DMS53 treated with DMSO at 0.1 percent for 48 hours (cell line): ENCODE results near the gene GUCY1B1.

ENCODE experiments used
- DNase-seq: peaks from one replicate; lab custom pipeline; 2025; ENCODE audit not compliant: unreplicated experiment; lab: John Stamatoyannopoulos, UW

GUCY1B1 gene

DNA sequence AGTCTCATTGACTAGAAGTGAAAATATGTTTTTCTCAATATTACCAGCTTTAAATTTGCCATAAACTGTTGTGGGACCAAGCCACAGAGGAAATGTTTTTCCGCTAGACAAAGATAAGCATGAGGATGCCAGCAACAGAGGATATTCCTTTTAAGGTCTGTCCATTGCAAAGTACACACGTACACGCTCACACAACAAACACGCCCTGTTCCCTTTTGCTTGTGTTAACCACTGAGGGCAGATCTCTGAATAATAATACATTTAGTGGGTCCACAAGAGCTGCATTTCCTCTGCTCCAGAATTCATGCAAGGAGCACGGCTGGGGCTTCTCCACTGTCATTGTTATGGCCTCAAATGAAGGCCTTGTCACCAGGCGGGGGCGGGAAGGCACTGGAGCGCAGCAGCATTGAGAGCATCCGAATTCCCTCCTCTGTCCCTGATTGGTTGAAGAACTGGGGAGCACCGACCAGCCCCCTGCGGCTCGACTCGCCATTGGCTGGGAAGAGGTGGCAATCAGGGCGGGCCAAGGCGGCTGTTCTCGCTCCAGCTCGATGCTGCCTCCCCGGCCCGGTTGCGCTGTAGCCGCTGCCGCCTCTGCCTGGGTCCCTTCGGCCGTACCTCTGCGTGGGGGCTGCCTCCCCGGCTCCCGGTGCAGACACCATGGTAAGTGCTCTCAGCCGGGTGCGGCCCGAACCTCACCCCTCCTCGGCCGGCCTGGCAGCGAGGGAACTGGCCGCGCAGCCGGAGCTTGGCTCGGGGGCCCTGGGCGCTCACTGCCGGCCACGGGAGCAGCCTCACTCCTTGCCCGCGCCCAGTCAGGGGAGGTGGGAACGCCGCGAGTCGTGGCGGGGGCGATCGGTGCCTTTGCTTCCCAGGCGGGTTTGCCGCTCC is at the start of gene GUCY1B1:
TSS of gene GUCY1B1 (plus strand) at position 541 of the 891 bp plus-strand sequence. CDS start at position 661, 120 bp downstream.
- peak; percentile 67 for DNase-seq

DNA sequence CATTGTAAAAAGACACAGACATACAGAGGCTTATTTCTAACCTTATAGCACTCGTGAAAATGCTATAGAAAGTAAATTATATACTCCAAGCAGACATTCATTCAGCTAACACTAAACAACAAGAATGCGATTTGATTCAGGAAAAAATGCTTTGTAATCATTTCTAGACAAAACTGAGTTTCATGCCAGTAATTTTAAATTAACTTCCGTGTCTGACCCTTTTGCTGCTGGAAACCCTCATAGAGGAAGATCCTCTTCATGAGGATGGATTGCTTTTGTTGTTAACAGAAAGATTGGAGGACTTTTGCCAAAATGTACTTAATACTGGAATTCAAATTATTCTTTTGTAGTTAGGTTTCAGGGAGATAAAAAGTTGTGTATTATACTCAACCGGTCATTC is 48.9 kb upstream of the GUCY1B1 start:
- DNase-seq, result no peak

DNA sequence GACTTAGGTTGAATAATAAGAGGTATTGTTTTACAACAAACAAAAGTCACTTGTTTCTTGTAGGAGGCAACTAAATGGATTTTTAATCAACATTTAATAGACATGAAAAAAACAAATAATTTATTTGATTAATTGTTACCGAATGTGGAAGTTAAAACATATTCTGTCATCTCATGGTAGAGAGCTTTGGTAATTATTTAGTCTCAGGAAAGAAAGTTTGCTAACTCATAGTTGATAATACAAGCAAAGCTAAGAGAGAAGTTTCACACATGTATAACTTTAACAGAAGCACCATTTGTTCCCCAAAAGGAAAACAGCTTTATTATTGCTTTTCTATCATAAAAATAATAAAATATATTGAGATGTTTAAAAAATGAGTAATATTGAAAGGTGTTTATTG is 47.3 kb upstream of the GUCY1B1 start:
- DNase-seq, result no peak

DNA sequence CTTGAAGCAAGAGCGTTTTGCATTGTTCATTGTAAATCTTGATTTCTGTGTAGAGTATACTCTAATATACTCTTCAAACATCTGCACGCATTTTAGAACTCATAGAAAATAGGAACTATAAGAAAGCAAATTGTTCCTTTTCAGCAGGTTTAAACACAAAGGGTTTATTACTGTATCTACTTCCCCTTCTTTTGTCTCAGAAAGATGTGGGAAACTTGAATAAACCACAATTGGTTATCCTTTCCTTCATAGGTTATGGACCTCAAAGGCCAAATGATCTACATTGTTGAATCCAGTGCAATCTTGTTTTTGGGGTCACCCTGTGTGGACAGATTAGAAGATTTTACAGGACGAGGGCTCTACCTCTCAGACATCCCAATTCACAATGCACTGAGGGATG is 46.0 kb upstream of the GUCY1B1 start:
- DNase-seq, result no peak

DNA sequence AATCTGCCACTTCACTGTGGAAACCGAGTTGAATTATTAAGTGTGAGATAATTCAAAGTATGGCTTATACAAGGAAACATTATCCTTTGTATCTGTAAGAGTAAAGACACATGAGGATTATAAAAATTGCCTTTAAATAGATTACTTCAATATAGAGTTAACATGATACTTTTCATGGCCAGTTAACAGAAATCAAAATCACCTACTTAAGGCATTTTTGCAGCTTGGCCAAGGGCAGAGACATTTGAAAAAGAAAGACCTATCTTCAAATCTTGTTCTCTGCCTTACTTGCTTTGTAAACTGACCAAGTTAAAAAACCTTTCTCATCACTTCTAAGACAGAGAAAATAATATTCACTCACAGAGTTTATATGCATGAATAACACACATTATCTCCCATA is 44.9 kb upstream of the GUCY1B1 start:
- no peak for DNase-seq

DNA sequence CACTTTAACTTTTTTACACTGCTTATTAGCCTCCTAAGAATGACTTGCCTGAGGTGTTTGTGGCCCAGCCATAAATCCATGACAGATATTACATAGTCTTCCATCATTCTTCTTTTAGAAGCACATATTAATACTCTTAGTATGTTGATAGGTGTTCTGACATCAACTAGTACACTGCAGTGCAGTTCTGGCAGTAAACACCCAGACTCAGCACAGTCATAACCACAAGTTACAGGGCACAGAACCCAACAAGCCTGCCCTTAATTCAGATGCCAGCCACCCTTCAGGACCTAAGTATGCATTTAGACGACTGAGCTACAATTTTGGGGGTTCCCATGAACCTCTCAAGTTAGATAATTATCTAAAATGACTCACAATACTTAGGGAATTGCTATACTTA is 36.5 kb upstream of the GUCY1B1 start:
- no peak for DNase-seq

DNA sequence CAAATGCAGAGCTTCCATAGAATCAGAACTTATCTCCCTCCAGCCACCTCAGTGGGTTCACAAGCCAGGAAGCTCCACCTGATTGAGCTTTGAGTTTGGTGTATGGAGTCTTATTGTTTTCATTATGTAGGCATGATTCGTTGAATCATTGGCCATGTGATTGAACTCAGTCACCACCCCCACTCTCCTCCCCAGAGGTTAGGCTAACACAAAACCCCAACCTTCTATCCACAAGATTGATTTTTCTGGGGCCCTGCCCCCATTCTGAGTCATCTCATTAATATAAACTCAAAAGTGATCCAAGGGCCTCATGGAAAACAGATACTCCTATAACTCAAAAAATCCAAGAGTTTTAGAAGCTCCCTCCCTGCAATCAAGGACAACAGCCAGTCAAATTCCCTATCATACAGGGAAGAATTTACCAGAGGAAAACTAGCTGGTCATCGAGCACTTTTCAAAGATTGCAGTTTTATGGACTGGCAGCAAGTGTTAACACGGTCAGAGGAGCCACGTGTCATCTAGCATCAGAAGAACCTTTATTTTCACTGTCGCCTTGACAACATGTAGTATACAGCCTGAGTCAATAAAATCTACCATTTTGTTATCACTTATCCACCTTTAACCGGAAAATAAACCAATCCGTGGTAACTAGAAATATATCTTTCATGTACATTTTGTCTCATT is 35.9 kb upstream of the GUCY1B1 start:
- no peak for DNase-seq

DNA sequence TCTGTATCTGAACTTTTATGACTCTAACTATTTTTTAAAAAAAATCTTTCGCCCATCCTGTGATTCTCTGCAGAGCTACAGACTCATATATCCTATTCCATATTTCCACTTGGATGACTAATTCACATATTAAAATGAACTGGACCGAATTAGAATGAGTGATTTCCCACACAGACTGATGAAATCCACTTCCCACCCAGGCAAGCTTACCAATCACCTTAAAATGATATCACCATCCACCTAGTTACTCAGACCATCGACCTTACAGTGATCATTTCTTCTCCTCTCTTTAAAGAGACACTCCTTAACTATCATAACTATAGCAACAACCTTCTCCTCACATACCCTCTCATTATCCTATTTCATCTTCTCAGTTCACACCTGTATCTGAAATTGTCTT is 34.1 kb upstream of the GUCY1B1 start:
- DNase-seq, result no peak

DNA sequence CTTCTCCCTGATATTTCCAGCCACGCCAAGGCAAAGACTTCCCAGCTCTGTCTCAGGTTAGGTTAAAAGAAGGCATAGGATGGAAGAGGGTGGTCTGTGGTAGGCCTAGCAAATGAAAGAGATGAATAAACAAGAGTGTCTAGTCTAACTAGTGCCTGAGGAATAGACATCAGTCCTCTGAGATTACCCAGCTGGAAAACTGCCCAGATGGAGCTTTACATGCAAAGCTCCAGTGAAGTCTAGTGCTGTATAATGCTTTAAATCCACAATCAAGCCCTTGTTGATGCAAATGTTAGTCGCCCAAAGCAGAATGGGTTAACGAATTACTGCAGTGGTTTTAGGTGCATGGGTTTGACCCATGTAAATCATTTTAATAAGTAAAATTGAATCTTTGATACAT is 24.8 kb upstream of the GUCY1B1 start:
- no peak for DNase-seq

DNA sequence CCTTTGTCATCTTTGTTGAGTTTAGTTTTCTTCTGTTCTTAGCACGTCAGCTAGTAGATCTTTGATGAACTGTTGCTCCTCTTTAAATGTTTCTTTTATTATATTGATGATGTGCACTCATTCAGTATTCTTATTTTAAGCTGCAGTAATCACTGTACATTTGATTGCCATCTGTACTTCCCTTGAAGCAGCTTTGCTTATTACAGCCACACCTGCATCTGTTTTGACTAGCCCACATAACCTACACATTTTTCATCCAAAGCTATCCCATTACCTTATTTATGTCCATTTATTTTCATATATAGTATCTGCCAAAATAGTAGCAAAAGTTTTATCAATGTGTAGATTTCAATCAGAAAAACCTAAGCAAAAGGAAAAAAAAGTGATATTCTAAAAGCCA is 23.9 kb upstream of the GUCY1B1 start:
- no peak for DNase-seq

DNA sequence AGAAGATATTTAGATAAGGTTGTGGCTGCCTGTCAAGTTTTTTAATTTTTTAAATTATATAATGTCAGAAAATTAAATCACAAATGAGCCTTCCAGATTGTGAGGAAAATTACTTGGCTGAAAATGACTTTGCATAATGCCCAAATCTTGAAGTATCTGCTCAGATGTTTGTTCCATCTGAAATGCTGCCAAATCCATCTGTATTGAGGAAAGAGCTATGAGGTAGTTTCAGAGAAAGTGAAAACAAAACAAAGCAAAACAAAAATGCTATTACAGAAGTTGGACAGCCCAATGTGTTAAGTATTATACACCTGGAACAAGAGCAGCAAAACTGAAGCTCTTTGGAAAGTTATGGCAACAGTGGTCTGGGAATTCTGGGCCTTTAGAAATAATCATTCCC is 23.3 kb upstream of the GUCY1B1 start:
- no peak for DNase-seq

DNA sequence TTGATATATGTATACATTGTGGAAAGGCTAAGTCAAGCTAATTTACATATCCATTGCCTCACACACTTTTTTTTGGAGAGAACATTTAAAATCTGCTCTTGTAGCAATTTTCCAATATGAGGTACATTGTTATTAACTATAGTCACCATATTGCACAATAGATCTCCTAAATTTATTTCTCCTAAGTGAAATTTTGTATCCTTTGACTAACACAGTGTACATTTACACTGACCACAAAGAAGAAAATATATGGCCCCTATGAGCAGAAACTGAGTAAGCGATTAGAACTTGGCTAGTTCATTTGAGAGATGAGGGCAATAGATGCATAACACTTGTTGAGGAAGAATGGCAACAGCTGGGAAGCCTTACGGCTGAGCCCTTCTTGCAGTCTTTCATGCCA is 20.3 kb upstream of the GUCY1B1 start:
- DNase-seq, result no peak

DNA sequence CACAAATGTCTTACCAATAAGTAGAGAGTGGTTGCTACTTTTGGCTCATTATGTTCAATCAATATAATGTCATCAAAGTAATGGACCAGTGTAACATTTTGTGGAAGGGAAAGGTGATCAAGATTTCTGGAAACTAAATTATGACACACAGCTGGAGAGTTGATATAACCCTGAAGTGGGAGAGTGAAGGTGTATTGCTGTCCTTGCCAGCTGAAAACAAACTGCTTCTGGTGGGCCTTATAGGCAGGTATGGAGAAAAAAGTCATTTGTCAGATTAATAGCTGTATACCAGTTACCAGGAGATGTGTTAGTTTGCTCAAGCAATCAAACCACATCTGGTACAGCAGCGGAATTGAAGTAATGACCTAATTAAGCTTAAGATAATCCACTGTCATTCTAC is 17.3 kb upstream of the GUCY1B1 start:
- no peak for DNase-seq

DNA sequence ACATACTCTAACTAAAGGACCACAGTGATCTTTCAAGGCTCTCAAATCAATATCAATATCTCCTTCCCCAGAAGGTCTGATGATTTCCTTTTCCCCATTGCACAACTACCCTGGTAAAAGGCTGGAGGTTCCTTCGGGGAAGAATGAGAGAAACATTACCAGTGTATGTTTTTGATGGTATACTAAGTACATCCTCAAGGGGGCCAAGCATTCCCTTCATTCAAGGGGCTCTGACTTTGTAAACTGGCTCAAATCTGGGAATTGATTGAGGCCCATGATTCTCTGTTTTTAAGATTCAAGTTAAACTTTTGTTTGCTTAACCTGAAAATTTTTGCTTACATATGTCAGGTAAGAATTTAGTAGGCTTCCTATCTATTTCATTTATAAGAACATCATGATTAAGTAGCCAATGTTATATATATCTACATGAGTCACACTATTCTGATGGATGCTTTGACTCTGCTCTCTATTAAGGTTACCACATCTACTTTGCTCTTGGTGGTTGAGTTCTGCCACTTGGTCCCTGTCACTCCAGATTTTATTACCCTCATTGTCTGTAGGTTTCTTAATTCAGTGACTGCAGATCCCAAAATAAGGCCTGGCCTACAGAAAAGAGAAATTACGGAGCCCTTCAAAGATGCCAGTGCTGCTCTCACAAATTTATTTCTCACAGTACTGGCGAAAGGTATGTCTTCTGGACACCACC is 16.4 kb upstream of the GUCY1B1 start:
- no peak for DNase-seq

DNA sequence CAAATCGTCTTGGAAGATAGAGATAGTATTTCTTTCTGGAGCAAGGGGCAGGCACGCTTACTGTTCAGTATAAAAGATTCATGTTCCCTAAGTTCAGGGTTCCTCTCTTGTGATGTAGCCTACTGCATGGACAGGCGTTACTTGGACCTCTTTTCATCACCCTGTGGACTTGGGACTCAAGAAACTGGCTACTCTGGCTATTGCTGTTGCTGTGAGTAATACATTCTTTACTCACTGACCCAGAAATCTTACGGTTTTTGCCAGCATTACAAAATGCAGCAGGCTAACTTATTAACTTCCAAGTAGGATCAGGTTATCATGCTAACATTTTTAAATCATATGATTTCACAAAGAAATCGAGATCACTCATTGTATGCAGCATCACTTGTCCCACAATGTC is 12.8 kb upstream of the GUCY1B1 start:
- no peak for DNase-seq

DNA sequence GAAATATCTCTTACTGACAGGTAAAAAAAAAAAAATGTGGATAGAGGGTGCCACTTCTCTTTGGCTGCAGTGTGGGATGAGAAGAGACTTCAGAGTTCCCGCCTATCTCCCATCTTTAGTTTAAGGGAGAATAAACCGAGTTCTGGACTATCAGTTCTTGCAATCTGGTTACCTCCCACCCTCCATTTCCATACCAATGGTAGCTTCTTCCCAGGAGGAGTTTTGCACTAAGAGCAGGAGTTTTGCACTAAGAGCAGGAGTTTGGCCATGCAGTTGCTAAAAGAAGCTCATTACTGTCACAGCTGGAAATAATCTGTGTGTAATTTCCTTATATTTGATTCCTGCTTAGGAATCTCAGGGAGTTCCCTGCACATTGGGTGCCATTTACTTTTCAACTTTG is 10.8 kb upstream of the GUCY1B1 start:
- DNase-seq, result no peak

DNA sequence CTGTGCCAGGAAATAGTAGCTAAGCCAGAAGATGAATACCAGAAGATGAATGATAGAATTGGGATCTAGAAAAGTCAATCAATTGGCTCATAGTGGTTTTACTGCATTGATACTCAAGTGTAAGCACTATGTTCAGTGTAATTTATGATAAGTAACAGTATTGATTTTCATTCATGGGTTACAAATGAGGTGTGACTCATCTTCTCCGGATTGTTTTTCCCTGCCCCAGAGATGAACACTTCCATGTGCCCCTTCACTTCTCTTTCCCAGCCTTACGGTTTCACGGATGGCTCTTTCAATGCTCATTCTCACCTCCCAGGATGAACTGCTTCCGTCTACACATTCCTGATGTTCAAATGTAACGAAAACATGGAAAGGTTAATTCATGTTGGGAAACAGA is 9.8 kb upstream of the GUCY1B1 start:
- no peak for DNase-seq

DNA sequence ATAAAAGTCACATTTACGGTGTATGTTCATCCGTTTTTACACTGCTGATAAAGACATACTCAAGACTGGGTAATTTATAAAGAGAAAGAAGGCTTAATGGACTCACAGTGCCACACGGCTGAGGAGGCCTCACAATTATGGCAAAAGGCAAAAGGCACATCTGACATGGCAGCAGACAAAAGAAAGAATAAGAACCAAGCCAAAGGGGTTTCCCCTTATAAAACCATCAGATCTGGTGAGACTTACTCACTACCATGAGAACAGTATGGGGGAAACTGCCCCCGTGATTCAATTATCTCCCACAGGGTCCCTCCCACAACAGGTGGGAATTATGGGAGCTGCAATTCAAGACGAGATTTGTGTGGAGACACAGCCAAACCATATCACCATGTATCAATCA is 7.3 kb upstream of the GUCY1B1 start:
- no peak for DNase-seq

DNA sequence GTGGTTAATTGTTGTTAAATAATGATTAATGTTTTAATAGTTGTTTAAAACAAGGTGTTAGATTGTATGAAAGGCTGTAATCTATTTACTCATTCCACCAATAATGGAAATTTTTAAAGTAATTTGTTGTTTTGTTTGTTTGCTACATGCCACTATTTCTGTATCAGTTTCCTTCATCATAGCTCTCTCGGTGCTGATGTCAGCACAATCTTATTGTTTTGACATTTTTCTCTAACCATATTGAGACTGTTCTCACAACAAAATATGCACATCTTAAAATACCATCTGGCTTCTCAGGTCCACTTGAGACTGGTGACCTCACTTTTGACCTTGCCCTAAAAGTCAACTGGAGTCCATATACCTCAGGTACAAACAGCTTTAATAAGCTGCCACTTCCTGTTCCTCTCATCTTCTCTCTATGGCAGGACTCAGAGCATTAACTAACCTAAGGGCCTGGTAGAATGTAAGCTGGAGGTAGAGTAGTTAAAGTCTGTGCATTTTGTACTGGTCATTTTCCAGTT is 1.0 kb upstream of the GUCY1B1 start:
- DNase-seq, result peak; percentile 16

DNA sequence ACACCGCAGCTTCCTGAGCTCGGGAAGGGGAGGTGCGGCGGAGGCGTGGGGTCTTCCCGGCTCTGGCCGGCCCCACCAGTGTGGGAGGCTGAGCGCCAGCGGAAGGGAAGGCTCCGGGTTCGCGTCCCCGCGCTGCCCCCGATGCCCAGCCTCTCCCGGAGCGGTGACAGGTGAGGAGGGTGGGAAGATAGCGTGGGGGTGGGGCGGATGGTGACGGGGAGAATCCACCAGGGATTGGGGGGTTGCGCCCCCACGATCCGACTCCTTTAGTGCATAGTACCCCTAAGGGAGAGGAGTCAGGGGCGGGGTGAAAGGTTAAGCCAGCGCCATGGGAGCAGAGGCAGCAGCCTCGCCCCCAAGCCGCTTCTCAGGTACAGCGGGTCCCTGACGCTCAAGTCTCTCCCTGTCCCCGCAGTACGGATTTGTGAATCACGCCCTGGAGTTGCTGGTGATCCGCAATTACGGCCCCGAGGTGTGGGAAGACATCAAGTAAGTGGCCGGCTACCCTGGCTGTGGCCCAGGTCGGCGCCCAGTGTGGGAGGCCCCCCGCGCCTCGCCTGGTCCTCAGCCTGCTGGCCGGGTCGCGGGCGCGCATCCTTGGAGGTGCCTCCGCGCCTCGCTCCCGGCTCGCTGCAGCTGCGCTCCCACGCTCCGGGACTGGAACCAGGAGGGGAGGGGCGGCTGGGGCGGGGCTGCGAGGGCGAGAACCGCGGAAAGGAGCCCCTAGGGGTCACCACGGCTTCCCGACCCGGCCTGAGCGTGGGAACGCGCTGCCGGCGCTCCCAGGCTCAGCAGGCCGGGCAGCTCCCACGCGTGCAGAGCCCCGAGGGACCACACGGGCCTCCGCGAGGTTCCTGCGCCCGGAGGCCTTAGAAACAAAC is 791 bp downstream of the GUCY1B1 start:
- no peak for DNase-seq

DNA sequence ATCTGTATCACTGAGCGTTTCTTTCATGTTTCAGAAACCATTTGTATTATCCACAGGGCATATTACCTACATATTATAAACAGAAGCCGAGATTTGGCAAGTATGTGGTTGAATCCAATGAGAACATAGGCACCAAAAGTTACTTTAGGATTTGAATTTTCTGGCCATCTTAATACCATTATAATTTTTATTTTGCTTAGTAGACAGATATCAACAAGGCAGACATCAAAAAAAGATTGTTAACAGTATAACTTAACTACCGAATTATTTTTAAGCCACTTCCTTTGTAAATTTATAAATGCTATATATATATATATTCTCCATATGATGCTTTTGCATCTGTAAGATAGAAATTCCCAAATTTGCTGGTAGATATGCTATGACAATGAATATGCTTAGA is 2.2 kb downstream of the GUCY1B1 start:
- DNase-seq, result no peak
